Activated CD8-positive, alpha-beta T cell treated with anti-CD3 and anti-CD28 coated beads for 36 hours (primary cell): ENCODE measurements around the gene LRP6. TPM values are rescaled to one million over a fixed set of nuclear protein-coding genes. Genes with fewer than 3 reads are reported as not detected.

Source experiments
- ATAC-seq: fragments of 200-7000 bp; cut with Tn5 transposase; one replicate; pipeline ENCODE4 v1.10.0; 2021; ENCODE audit warnings: mild to moderate bottlenecking, moderate library complexity
- CTCF ChIA-PET: fragments of 350-600 bp; sonication (Branson Sonifier 250); formaldehyde crosslinking; loops from one replicate; lab custom pipeline; 2021; ENCODE audit warnings: antibody characterized with exemption; lab: Charles Lee
- POLR2A ChIA-PET: fragments of 350-600 bp; sonication (Branson Sonifier 250); formaldehyde crosslinking; loops from one replicate; lab custom pipeline; 2021; ENCODE audit warnings: antibody characterized with exemption; lab: Charles Lee
- DNase-seq: peaks from one replicate; pipeline ENCODE4 v3.0.0-alpha.2; 2020
- H3K27ac Mint-ChIP-seq: one replicate; pipeline ENCODE4 v1.8.0; 2021; ENCODE audit warnings: mild to moderate bottlenecking, mixed read lengths
- H3K27me3 Mint-ChIP-seq: one replicate; pipeline ENCODE4 v1.8.0; 2021; ENCODE audit warnings: mixed read lengths
- H3K36me3 Mint-ChIP-seq: one replicate; pipeline ENCODE4 v1.8.0; 2021; ENCODE audit warnings: low read depth, mixed read lengths
- H3K4me1 Mint-ChIP-seq: one replicate; pipeline ENCODE4 v1.8.0; 2021; ENCODE audit warnings: low read depth, mixed read lengths
- H3K4me3 Mint-ChIP-seq: one replicate; pipeline ENCODE4 v1.8.0; 2021; ENCODE audit warnings: mild to moderate bottlenecking, moderate library complexity, mixed read lengths
- H3K9me3 Mint-ChIP-seq: one replicate; pipeline ENCODE4 v1.8.0; 2021; ENCODE audit warnings: mixed read lengths
- intact Hi-C: fragments of 100-400 bp; cut with micrococcal nuclease; formaldehyde crosslinking; loops from one replicate; pipeline ENCODE4 v1.10.0; 2022
- total RNA-seq, 2 experiments: library from RNA; stranded (reverse); gene quantifications; one replicate each; pipeline ENCODE4 v1.2.3, GENCODE V29; 2021
- TF ChIP-seq, protein P1 (sequence below): fragments of 200-600 bp; IDR thresholded peaks from one replicate; pipeline ENCODE4 v1.8.0; 2022; ENCODE audit warnings: antibody characterized with exemption, mild to moderate bottlenecking

The LRP6 gene
- total RNA-seq, 2 experiments from 2014 or later = 1.3 to 2.0 TPM

DNA sequence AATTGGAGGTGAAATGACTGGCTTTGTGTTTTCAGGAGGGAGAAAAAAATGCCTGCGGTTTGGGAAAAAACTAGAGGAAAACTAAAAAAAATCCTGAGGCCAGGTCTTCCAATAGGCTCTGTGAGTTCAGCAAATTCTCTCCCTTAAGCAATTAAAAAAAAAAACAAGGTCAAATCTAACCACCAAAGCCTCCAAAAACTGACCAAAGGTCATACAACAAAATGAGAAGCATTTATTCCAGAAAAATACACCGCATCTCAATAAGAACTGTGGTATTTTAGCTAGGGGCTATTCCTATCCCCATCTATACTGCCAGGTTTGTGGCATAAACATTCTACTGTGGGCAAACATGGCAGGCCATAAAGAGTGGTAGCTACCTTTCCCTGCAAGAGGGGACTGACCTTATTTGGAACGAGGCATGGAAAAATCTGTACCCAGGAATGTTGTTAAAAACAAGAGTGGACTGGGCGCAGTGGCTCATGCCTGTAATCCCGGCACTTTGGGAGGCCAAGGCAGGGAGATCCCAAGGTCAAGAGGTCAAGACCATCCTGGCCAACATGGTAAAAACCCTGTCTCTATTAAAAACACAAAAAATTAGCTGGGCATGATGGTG lies 60.0 kb downstream of the LRP6 start:
- H3K27me3 Mint-ChIP-seq = peaks cover 9% of the 10 kb centered on the region
- no peaks in the 10 kb centered on the region for H3K36me3 Mint-ChIP-seq
- H3K9me3 Mint-ChIP-seq = no peaks in the 10 kb centered on the region
- H3K4me3 Mint-ChIP-seq = no peak overlapping the region
- POLR2A ChIA-PET = no interaction called here
- TF ChIP-seq, protein P1, sequence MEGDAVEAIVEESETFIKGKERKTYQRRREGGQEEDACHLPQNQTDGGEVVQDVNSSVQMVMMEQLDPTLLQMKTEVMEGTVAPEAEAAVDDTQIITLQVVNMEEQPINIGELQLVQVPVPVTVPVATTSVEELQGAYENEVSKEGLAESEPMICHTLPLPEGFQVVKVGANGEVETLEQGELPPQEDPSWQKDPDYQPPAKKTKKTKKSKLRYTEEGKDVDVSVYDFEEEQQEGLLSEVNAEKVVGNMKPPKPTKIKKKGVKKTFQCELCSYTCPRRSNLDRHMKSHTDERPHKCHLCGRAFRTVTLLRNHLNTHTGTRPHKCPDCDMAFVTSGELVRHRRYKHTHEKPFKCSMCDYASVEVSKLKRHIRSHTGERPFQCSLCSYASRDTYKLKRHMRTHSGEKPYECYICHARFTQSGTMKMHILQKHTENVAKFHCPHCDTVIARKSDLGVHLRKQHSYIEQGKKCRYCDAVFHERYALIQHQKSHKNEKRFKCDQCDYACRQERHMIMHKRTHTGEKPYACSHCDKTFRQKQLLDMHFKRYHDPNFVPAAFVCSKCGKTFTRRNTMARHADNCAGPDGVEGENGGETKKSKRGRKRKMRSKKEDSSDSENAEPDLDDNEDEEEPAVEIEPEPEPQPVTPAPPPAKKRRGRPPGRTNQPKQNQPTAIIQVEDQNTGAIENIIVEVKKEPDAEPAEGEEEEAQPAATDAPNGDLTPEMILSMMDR = no peak
- intact Hi-C loops = no loop called here
- CTCF ChIA-PET = no interaction called here
- DNase-seq = no peak
- no peak overlapping the region for H3K27ac Mint-ChIP-seq
- peaks cover 15% of the 10 kb centered on the region for H3K4me1 Mint-ChIP-seq
- no peak for ATAC-seq

DNA sequence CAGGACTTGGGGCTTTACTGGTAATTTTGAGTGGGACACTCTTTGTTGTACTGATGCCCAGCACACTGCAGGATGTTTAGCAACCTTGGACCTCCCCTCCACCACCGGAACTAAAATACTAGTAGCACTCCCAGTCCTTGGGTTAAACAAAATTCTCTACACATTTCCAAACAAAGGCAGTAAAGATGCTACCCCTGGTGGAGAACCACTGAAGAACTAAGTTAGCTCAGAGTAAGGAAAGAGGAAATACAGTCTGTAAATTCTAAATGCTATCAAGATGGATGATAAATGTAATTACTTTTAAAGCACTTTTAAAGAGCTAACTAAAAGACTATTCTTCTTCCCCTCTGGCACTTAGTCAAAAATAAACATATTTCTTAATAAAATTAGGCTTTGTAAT lies 64.1 kb downstream of the LRP6 start:
- peaks cover 8% of the 10 kb centered on the region for H3K9me3 Mint-ChIP-seq
- peaks cover 15% of the 10 kb centered on the region for H3K27me3 Mint-ChIP-seq
- ATAC-seq = no peak
- H3K27ac Mint-ChIP-seq = no peak overlapping the region
- CTCF ChIA-PET = no interaction called here
- POLR2A ChIA-PET = no interaction called here
- TF ChIP-seq, protein P1 = no peak
- DNase-seq = no peak
- H3K36me3 Mint-ChIP-seq = peaks cover 12% of the 10 kb centered on the region
- H3K4me3 Mint-ChIP-seq = no peak overlapping the region
- H3K4me1 Mint-ChIP-seq = no peaks in the 10 kb centered on the region
- intact Hi-C loops = no loop called here

DNA sequence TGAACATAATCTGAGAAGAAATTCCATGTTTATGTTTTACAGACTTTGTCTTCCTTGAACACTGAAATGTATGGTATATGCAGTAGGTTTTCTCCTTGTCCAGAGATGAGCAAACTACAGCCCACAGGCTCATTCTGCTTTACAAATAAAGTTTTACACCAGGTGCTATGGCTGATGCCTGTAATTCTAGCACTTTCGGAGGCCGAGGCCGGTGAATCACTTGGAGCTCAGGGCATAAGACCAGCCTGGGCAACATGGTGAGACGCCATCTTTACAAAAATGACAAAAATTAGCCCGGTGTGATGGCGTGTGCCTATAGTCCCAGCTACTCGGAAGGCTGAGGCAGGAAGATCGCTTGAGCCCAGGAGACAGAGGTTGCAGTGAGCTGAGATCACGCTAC lies 64.7 kb downstream of the LRP6 start:
- H3K27me3 Mint-ChIP-seq = peaks cover 15% of the 10 kb centered on the region
- H3K9me3 Mint-ChIP-seq = peaks cover 8% of the 10 kb centered on the region
- no peak overlapping the region for H3K4me3 Mint-ChIP-seq
- ChIA-PET CTCF (no interaction called here), POLR2A (no interaction called here)
- H3K36me3 Mint-ChIP-seq = peaks cover 12% of the 10 kb centered on the region
- ATAC-seq (no peak), DNase-seq (no peak)
- intact Hi-C loops = no loop called here
- TF ChIP-seq, protein P1 = no peak
- H3K4me1 Mint-ChIP-seq = no peaks in the 10 kb centered on the region
- H3K27ac Mint-ChIP-seq = no peak overlapping the region

DNA sequence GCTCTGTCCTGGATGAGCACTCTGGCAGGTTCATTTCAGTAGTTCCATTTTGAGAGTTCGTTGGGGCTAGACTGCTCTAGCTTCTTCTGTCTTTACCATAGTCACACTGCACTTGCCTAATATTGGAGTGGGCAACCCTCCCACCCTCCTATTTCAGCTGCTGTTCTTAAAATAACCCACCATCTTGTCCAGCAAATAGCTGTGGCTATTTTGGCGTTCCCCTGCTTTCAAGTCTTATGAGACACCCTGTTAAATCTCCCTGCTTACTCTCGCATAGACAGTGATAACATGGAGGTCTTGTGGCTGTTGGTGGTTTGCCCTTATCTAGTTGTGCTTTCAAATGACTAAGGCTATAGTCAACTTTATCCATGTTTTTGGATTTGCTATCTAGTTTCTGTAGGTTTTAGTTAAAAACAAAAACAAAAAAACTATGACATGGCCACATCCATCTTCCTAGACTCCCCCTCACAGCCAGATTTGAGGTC lies 65.5 kb downstream of the LRP6 start:
- H3K27ac Mint-ChIP-seq = no peak overlapping the region
- intact Hi-C loops = no loop called here
- ATAC-seq (peak; percentile 51), DNase-seq (peak; percentile 39)
- H3K27me3 Mint-ChIP-seq = peaks cover 15% of the 10 kb centered on the region
- H3K4me3 Mint-ChIP-seq = no peak overlapping the region
- TF ChIP-seq, protein P1 = no peak
- ChIA-PET CTCF (no interaction called here), POLR2A (interaction anchor here (0.8 kb wide), 1 partner anchor 11 kb away, joined by 4 read pairs; no protein-coding TSS in a partner anchor)
- peaks cover 8% of the 10 kb centered on the region for H3K9me3 Mint-ChIP-seq
- H3K4me1 Mint-ChIP-seq = no peaks in the 10 kb centered on the region
- H3K36me3 Mint-ChIP-seq = peaks cover 12% of the 10 kb centered on the region

DNA sequence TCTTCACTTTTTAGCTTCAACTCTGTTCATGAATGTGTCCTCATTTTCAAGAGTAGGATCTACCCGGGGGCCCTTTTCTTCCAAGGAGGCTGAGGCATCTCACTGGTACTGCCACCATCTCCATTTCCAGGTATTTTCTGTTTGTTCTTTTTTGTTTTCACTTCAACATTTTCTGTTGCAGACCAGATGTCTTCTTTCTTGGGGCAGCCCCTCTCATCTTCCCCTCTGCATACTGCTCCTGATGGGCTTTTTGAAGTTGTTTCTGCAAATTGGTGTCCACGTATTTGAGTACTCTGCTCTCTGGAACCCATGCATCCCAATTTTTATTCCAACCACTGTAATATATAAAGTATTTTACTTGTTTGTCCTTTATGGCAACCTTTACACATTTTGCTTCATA lies 66.5 kb downstream of the LRP6 start:
- H3K9me3 Mint-ChIP-seq = peaks cover 8% of the 10 kb centered on the region
- ATAC-seq (no peak), DNase-seq (no peak)
- H3K27ac Mint-ChIP-seq = no peak overlapping the region
- CTCF ChIA-PET = no interaction called here
- no peak overlapping the region for H3K4me3 Mint-ChIP-seq
- no peaks in the 10 kb centered on the region for H3K4me1 Mint-ChIP-seq
- H3K36me3 Mint-ChIP-seq = peaks cover 12% of the 10 kb centered on the region
- intact Hi-C loops = no loop called here
- TF ChIP-seq, protein P1 = no peak
- H3K27me3 Mint-ChIP-seq = peaks cover 15% of the 10 kb centered on the region
- POLR2A ChIA-PET = interaction anchor here (0.6 to 0.8 kb wide), 2 partner anchors 10 to 11 kb away, joined by 4 read pairs; no protein-coding TSS in a partner anchor
